GM10847 (cell line): ENCODE measurements around the gene SNX18.

Experiments
- POLR2A ChIP-seq: IDR thresholded peaks from 2 replicates; pipeline ENCODE4 v1.6.1; 2011; ENCODE audit not compliant: insufficient read length; ENCODE audit errors: extremely low read depth

The SNX18 gene

GRCh38 chr5:54589786-54590185 is 72.2 kb downstream of the SNX18 start:
- TF ChIP-seq POLR2A, result no peak

- no peak for TF ChIP-seq POLR2A
Observed at GRCh38 chr5:54590824-54591223, 73.3 kb downstream of the SNX18 start.

GRCh38 chr5:54593779-54594178 is 76.2 kb downstream of the SNX18 start:
- no peak for TF ChIP-seq POLR2A

DNA sequence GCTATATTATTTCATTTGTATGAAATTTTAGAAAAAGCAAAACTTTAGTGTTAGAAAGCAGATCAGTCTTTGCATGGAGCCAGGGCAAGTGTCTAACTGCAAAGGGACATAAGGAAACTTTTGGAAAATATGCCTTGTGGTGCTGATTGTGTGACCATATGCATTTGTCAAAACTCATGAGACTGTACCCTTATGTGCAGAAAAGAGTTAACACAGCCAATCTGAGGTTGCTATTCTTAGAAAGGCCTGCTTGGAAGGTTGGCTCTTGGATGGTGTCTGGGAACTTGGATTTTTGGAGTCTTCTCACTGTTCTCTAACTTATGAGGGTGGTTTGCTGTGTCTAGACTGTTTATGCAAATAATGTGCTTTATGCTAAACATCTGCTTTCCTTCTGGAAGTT is 76.6 kb downstream of the SNX18 start:
- TF ChIP-seq POLR2A, result no peak

- no peak for TF ChIP-seq POLR2A
Observed at GRCh38 chr5:54595721-54596120, 78.2 kb downstream of the SNX18 start.
